ENCODE measurements around the gene STXBP1.

DNA sequence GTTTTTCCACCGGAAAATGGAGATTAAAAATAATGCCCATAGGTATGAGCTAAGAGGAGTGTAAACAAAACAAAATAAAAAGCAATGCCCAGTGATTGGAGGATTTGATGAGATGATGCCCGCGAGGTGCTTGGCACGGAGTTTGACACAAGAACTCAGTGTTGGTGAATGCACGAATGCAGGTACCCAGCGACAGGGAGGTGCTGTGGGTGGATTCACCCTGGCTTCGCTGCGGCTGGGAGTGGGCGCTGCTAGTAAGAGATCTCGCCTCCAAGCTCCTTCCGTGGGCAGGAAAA lies 526 bp upstream of the STXBP1 start:
- TF ChIP-seq RAD21 (CRISPR knock-in tag; conservative IDR thresholded peaks at IDR 0.05 in 1 of 2, IDR thresholded peaks at IDR 0.05 in 1 of 2) (no peak), ZNF224 (CRISPR knock-in tag; IDR thresholded peaks at IDR 0.05) (no peak), EHMT2 (IDR thresholded peaks at IDR 0.05) (no peak), SMARCC2 (IDR thresholded peaks at IDR 0.05; ENCODE audit: low read depth) (no peak), CREM (IDR thresholded peaks at IDR 0.05; ENCODE audit: low read depth) (no peak), SIX5 (IDR thresholded peaks at IDR 0.05; ENCODE audit: borderline replicate concordance in 1 of 2, insufficient read depth in 1 of 2, low read depth in 1 of 2, low read length in 2 of 2) (no peak)
- TF ChIP-seq, protein P1, sequence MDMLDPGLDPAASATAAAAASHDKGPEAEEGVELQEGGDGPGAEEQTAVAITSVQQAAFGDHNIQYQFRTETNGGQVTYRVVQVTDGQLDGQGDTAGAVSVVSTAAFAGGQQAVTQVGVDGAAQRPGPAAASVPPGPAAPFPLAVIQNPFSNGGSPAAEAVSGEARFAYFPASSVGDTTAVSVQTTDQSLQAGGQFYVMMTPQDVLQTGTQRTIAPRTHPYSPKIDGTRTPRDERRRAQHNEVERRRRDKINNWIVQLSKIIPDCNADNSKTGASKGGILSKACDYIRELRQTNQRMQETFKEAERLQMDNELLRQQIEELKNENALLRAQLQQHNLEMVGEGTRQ (CRISPR knock-in tag; IDR thresholded peaks at IDR 0.05), result no peak
- TF ChIP-seq, protein P2, sequence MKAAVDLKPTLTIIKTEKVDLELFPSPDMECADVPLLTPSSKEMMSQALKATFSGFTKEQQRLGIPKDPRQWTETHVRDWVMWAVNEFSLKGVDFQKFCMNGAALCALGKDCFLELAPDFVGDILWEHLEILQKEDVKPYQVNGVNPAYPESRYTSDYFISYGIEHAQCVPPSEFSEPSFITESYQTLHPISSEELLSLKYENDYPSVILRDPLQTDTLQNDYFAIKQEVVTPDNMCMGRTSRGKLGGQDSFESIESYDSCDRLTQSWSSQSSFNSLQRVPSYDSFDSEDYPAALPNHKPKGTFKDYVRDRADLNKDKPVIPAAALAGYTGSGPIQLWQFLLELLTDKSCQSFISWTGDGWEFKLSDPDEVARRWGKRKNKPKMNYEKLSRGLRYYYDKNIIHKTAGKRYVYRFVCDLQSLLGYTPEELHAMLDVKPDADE (conservative IDR thresholded peaks at IDR 0.05; ENCODE audit: control insufficient read depth, low read depth, low read length), result no peak
- TF ChIP-seq, protein P3, sequence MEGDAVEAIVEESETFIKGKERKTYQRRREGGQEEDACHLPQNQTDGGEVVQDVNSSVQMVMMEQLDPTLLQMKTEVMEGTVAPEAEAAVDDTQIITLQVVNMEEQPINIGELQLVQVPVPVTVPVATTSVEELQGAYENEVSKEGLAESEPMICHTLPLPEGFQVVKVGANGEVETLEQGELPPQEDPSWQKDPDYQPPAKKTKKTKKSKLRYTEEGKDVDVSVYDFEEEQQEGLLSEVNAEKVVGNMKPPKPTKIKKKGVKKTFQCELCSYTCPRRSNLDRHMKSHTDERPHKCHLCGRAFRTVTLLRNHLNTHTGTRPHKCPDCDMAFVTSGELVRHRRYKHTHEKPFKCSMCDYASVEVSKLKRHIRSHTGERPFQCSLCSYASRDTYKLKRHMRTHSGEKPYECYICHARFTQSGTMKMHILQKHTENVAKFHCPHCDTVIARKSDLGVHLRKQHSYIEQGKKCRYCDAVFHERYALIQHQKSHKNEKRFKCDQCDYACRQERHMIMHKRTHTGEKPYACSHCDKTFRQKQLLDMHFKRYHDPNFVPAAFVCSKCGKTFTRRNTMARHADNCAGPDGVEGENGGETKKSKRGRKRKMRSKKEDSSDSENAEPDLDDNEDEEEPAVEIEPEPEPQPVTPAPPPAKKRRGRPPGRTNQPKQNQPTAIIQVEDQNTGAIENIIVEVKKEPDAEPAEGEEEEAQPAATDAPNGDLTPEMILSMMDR (IDR thresholded peaks at IDR 0.05 in 2 of 3, conservative IDR thresholded peaks at IDR 0.05 in 1 of 3; ENCODE audit: insufficient read depth in 2 of 3, low read depth in 1 of 3, low read length in 3 of 3), result no peak
- TF ChIP-seq, protein P4, sequence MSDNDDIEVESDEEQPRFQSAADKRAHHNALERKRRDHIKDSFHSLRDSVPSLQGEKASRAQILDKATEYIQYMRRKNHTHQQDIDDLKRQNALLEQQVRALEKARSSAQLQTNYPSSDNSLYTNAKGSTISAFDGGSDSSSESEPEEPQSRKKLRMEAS (CRISPR knock-in tag; IDR thresholded peaks at IDR 0.05), result no peak; the same call in 1 of the 2 replicates

All from K562 (cell line).